Measurements from ENCODE around the gene TTLL8. TPM values are rescaled to one million over a fixed set of nuclear protein-coding genes. Genes with fewer than 3 reads are reported as not detected.

Gene TTLL8
- polyA plus RNA-seq, 1 of the 3 experiments (the other 2 are of a cell fraction): not detected

DNA sequence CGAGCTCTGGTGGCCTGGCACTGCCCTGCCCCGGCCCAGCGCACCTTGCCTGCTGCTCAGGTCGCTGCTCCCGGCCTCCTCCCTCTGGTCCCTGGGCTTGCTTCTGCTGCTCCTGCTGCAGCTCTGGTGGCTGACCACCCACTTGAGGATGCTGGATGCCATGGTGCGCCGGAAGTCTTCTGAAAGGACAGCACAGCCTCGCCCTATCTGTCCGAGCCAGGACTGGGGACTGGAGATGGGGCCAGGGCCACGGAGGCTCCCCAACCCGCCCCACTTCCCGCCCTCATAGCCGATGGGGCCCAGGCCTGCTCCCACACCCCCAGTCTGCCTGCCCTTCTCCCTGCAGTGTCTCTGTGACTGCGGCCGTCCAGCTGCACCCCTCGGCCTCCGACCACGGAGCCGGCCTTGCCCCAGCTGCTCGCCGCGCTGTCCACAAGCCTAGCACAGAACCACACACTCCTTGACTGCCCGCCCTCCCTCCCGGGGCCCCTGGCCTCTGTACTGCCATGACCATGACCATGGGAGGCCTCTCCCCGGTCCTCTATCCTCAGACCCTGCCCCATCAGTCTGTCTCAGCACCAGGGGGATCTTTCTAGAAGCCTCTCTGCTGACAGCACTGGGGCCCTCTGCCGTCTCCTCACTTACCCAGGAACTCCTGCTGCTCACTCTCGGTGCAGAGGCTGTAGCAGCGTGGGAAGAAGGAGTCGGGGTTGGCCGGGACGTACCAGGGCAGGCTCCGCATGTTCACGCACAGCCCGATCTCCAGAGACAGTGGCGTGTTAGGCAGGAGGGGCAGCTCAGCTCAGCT is 12.7 kb downstream of the TTLL8 start:
- TF ChIP-seq YY1 (IDR thresholded peaks at IDR 0.05; ENCODE audit: low read depth): no peak
- no peak for TF ChIP-seq GATA2 (CRISPR knock-in tag; IDR thresholded peaks at IDR 0.05)
- TF ChIP-seq RXRA (IDR thresholded peaks at IDR 0.05; ENCODE audit: borderline replicate concordance, low read depth): no peak
- no peak for TF ChIP-seq FOXJ3 (CRISPR knock-in tag; IDR thresholded peaks at IDR 0.05)
- TF ChIP-seq GABPA (IDR thresholded peaks at IDR 0.05; ENCODE audit: low read depth): no peak
- TF ChIP-seq, protein P1, sequence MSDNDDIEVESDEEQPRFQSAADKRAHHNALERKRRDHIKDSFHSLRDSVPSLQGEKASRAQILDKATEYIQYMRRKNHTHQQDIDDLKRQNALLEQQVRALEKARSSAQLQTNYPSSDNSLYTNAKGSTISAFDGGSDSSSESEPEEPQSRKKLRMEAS (IDR thresholded peaks at IDR 0.05; ENCODE audit: low read depth): no peak
- TF ChIP-seq RAD21 (IDR thresholded peaks at IDR 0.05; ENCODE audit: low read length): no peak
- TF ChIP-seq MXI1 (IDR thresholded peaks at IDR 0.05; ENCODE audit: low read depth, low read length): no peak
- TF ChIP-seq TCF12 (IDR thresholded peaks at IDR 0.05): no peak
- TF ChIP-seq EZH2phosphoT487 (IDR thresholded peaks at IDR 0.05; ENCODE audit: borderline replicate concordance, low read depth): no peak
- no peak for TF ChIP-seq JUND (IDR thresholded peaks at IDR 0.05)
- no peak for TF ChIP-seq NFIC (IDR thresholded peaks at IDR 0.05; ENCODE audit: borderline replicate concordance)
- no peak for TF ChIP-seq FOSL2 (IDR thresholded peaks at IDR 0.05; ENCODE audit: borderline replicate concordance, low read depth)
- no peak for TF ChIP-seq FOXM1 (IDR thresholded peaks at IDR 0.05; ENCODE audit: low read depth)
- TF ChIP-seq TAF1 (IDR thresholded peaks at IDR 0.05; ENCODE audit: borderline replicate concordance, low read depth, low read length): no peak
- TF ChIP-seq, protein P2, sequence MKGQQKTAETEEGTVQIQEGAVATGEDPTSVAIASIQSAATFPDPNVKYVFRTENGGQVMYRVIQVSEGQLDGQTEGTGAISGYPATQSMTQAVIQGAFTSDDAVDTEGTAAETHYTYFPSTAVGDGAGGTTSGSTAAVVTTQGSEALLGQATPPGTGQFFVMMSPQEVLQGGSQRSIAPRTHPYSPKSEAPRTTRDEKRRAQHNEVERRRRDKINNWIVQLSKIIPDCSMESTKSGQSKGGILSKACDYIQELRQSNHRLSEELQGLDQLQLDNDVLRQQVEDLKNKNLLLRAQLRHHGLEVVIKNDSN (IDR thresholded peaks at IDR 0.05; ENCODE audit: borderline replicate concordance, low read depth): no peak
- TF ChIP-seq ELF1 (IDR thresholded peaks at IDR 0.05): no peak
- no peak overlapping the region for H2AFZ ChIP-seq (ENCODE audit: low read depth)
- H3K27me3 ChIP-seq (ENCODE audit: insufficient read depth): peaks cover 12% of the 10 kb centered on the region
- H3K4me2 ChIP-seq: no peak overlapping the region
- no peaks in the 10 kb centered on the region for H3K36me3 ChIP-seq (replicated peaks in 1 of 2; ENCODE audit: control insufficient read depth in 1 of 2, insufficient read depth in 2 of 2, low read length in 1 of 2)
- no peaks in the 10 kb centered on the region for H3K79me2 ChIP-seq (ENCODE audit: insufficient read depth)
- H3K4me3 ChIP-seq (ENCODE audit: low read depth in 2 of 2, low read length in 1 of 2): no peak overlapping the region
- H3K9me3 ChIP-seq: no peaks in the 10 kb centered on the region
- H3F3A ChIP-seq (replicated peaks; ENCODE audit: insufficient read depth): no peaks in the 10 kb centered on the region
- ChIA-PET POLR2A (no interaction called here), CTCF (interaction anchor here (0.9 to 1.0 kb wide), 2 partner anchors 11 to 115 kb away, joined by 3 read pairs; no protein-coding TSS in a partner anchor)
- 75% methylated on average over 10 of the region's 35 CpGs for WGBS (ENCODE audit: low lambda C conversion rate)
- no peaks in the 10 kb centered on the region for H4K20me1 ChIP-seq (ENCODE audit: insufficient read depth)
- H3K27ac ChIP-seq (ENCODE audit: low read depth in 2 of 2, low read length in 1 of 2): no peak overlapping the region
- peak; percentile 36 for DNase-seq
- no peaks in the 10 kb centered on the region for H3K9me2 ChIP-seq
- no peak overlapping the region for H3K9ac ChIP-seq
- no peaks in the 10 kb centered on the region for H3K4me1 ChIP-seq (ENCODE audit: control insufficient read depth in 1 of 2, insufficient read depth in 2 of 2, low read depth in 1 of 2, low read length in 1 of 2)

DNA sequence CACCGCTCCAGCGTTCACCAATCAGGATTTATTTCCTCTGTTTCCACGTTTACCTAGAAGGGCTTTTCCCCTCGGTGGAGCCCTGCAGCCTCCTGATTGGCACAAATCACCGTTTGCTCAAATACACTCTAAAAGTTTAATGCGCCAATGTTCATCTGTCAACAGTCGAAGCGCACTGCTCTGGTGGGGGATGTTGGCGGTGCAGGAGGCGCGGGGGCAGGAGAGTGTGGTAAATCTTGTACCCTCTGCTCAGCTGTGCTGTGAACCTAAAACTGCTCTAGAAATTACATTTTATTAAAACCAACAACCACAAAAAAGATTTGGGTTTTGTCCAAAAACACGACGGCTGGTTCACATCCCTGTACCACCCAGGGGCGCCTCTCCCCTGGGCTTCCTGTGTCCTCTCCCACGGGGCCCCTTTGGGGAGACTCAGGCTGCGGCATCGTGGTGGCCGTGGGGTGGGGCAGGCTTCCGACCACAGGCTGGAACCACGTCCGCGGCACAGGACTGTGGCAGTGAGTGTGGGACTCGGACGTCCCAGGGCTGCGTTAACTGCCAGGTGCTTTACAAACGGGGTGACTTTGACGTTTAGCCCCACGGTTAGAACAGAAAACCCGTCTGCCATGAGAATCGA is 13.5 kb downstream of the TTLL8 start:
- no peak overlapping the region for H2AFZ ChIP-seq (ENCODE audit: low read depth)
- H4K20me1 ChIP-seq (ENCODE audit: insufficient read depth): no peaks in the 10 kb centered on the region
- no peak overlapping the region for H3K4me3 ChIP-seq (ENCODE audit: low read depth in 2 of 2, low read length in 1 of 2)
- no peak overlapping the region for H3K4me2 ChIP-seq
- H3K36me3 ChIP-seq (replicated peaks in 1 of 2; ENCODE audit: control insufficient read depth in 1 of 2, insufficient read depth in 2 of 2, low read length in 1 of 2): no peaks in the 10 kb centered on the region
- H3K27ac ChIP-seq (ENCODE audit: low read depth in 2 of 2, low read length in 1 of 2): no peak overlapping the region
- H3K9me2 ChIP-seq: no peaks in the 10 kb centered on the region
- H3K79me2 ChIP-seq (ENCODE audit: insufficient read depth): no peaks in the 10 kb centered on the region
- H3F3A ChIP-seq (replicated peaks; ENCODE audit: insufficient read depth): no peaks in the 10 kb centered on the region
- H3K9me3 ChIP-seq: no peaks in the 10 kb centered on the region
- peak; percentile 20 for DNase-seq
- H3K4me1 ChIP-seq (ENCODE audit: control insufficient read depth in 1 of 2, insufficient read depth in 2 of 2, low read depth in 1 of 2, low read length in 1 of 2): no peaks in the 10 kb centered on the region
- no peak overlapping the region for H3K9ac ChIP-seq
- POLR2A ChIA-PET: no interaction called here
- 54% methylated on average over 19 of the region's 30 CpGs for WGBS (ENCODE audit: low lambda C conversion rate)
- CTCF ChIA-PET: interaction anchor here (0.9 kb wide), 1 partner anchor 114 kb away, joined by 3 read pairs; no protein-coding TSS in a partner anchor
- peaks cover 12% of the 10 kb centered on the region for H3K27me3 ChIP-seq (ENCODE audit: insufficient read depth)
- no peak for TF ChIP-seq YY1 (IDR thresholded peaks at IDR 0.05; ENCODE audit: low read depth)
- TF ChIP-seq, protein P3, sequence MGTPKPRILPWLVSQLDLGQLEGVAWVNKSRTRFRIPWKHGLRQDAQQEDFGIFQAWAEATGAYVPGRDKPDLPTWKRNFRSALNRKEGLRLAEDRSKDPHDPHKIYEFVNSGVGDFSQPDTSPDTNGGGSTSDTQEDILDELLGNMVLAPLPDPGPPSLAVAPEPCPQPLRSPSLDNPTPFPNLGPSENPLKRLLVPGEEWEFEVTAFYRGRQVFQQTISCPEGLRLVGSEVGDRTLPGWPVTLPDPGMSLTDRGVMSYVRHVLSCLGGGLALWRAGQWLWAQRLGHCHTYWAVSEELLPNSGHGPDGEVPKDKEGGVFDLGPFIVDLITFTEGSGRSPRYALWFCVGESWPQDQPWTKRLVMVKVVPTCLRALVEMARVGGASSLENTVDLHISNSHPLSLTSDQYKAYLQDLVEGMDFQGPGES (IDR thresholded peaks at IDR 0.05; ENCODE audit: low read depth, low read length): no peak
- TF ChIP-seq, protein P4, sequence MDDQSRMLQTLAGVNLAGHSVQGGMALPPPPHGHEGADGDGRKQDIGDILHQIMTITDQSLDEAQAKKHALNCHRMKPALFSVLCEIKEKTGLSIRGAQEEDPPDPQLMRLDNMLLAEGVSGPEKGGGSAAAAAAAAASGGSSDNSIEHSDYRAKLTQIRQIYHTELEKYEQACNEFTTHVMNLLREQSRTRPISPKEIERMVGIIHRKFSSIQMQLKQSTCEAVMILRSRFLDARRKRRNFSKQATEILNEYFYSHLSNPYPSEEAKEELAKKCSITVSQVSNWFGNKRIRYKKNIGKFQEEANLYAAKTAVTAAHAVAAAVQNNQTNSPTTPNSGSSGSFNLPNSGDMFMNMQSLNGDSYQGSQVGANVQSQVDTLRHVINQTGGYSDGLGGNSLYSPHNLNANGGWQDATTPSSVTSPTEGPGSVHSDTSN (IDR thresholded peaks at IDR 0.05): no peak
- TF ChIP-seq, protein P5, sequence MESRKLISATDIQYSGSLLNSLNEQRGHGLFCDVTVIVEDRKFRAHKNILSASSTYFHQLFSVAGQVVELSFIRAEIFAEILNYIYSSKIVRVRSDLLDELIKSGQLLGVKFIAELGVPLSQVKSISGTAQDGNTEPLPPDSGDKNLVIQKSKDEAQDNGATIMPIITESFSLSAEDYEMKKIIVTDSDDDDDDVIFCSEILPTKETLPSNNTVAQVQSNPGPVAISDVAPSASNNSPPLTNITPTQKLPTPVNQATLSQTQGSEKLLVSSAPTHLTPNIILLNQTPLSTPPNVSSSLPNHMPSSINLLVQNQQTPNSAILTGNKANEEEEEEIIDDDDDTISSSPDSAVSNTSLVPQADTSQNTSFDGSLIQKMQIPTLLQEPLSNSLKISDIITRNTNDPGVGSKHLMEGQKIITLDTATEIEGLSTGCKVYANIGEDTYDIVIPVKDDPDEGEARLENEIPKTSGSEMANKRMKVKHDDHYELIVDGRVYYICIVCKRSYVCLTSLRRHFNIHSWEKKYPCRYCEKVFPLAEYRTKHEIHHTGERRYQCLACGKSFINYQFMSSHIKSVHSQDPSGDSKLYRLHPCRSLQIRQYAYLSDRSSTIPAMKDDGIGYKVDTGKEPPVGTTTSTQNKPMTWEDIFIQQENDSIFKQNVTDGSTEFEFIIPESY (IDR thresholded peaks at IDR 0.05; ENCODE audit: borderline replicate concordance, low read depth): no peak
- no peak for TF ChIP-seq FOXJ3 (CRISPR knock-in tag; IDR thresholded peaks at IDR 0.05)
- TF ChIP-seq, protein P6, sequence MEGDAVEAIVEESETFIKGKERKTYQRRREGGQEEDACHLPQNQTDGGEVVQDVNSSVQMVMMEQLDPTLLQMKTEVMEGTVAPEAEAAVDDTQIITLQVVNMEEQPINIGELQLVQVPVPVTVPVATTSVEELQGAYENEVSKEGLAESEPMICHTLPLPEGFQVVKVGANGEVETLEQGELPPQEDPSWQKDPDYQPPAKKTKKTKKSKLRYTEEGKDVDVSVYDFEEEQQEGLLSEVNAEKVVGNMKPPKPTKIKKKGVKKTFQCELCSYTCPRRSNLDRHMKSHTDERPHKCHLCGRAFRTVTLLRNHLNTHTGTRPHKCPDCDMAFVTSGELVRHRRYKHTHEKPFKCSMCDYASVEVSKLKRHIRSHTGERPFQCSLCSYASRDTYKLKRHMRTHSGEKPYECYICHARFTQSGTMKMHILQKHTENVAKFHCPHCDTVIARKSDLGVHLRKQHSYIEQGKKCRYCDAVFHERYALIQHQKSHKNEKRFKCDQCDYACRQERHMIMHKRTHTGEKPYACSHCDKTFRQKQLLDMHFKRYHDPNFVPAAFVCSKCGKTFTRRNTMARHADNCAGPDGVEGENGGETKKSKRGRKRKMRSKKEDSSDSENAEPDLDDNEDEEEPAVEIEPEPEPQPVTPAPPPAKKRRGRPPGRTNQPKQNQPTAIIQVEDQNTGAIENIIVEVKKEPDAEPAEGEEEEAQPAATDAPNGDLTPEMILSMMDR (IDR thresholded peaks at IDR 0.05): no peak
